GM08714 (cell line): ENCODE measurements around the gene PIBF1.
"Not testable (repeated sequence)": the region's sequence is repeated elsewhere in the genome, so short reads cannot be mapped to it uniquely, and the experiment has no call there.

ENCODE experiments used
- H3K4me3 ChIP-seq: fragments of 200-500 bp; sonication (Bioruptor generic); 2 replicates; pipeline ENCODE4 v1.5.1; 2014; ENCODE audit warnings: mild to moderate bottlenecking, low read length, inconsistent platforms
- ZNF274 ChIP-seq: IDR thresholded peaks from 2 replicates; pipeline ENCODE4 v1.6.1; 2012; ENCODE audit warnings: mild to moderate bottlenecking, low read depth, low read length

The PIBF1 gene

GRCh38 chr13:72932250-72932649, 150.3 kb downstream of the PIBF1 start:
- no peak for TF ChIP-seq ZNF274
- no peak overlapping the region for H3K4me3 ChIP-seq

- H3K4me3 ChIP-seq = not testable (repeated sequence)
Measured at GRCh38 chr13:72946267-72946666, 164.3 kb downstream of the PIBF1 start.

- no peak for TF ChIP-seq ZNF274
- no peak overlapping the region for H3K4me3 ChIP-seq
Measured at GRCh38 chr13:72952529-72953141, 170.7 kb downstream of the PIBF1 start.

GRCh38 chr13:72953391-72953965, 171.5 kb downstream of the PIBF1 start:
- no peak for TF ChIP-seq ZNF274
- no peak overlapping the region for H3K4me3 ChIP-seq

GRCh38 chr13:72959643-72960042, 177.7 kb downstream of the PIBF1 start:
- TF ChIP-seq ZNF274 = no peak
- no peak overlapping the region for H3K4me3 ChIP-seq

GRCh38 chr13:72960114-72960513, 178.2 kb downstream of the PIBF1 start:
- no peak overlapping the region for H3K4me3 ChIP-seq
- TF ChIP-seq ZNF274 = no peak

- no peak for TF ChIP-seq ZNF274
- H3K4me3 ChIP-seq = no peak overlapping the region
Measured at GRCh38 chr13:72960541-72960940, 178.6 kb downstream of the PIBF1 start.

GRCh38 chr13:72963762-72964161, 181.8 kb downstream of the PIBF1 start:
- no peak for TF ChIP-seq ZNF274
- H3K4me3 ChIP-seq = no peak overlapping the region

- no peak for TF ChIP-seq ZNF274
- H3K4me3 ChIP-seq = no peak overlapping the region
Measured at GRCh38 chr13:72970301-72970880, 188.5 kb downstream of the PIBF1 start.

- no peak overlapping the region for H3K4me3 ChIP-seq
- no peak for TF ChIP-seq ZNF274
Measured at GRCh38 chr13:72970956-72971355, 189.0 kb downstream of the PIBF1 start.

- no peak overlapping the region for H3K4me3 ChIP-seq
- TF ChIP-seq ZNF274 = no peak
Measured at GRCh38 chr13:72973234-72973633, 191.3 kb downstream of the PIBF1 start.

- no peak overlapping the region for H3K4me3 ChIP-seq
- no peak for TF ChIP-seq ZNF274
Measured at GRCh38 chr13:72983085-72983768, 201.3 kb downstream of the PIBF1 start.

- H3K4me3 ChIP-seq = no peak overlapping the region
- no peak for TF ChIP-seq ZNF274
Measured at GRCh38 chr13:72985610-72986009, 203.7 kb downstream of the PIBF1 start.

- TF ChIP-seq ZNF274 = no peak
- no peak overlapping the region for H3K4me3 ChIP-seq
Measured at GRCh38 chr13:72986197-72986596, 204.3 kb downstream of the PIBF1 start.

- H3K4me3 ChIP-seq = no peak overlapping the region
- TF ChIP-seq ZNF274 = no peak
Measured at GRCh38 chr13:72990953-72991352, 209.0 kb downstream of the PIBF1 start.

GRCh38 chr13:72998012-72998411, 216.1 kb downstream of the PIBF1 start:
- no peak for TF ChIP-seq ZNF274
- H3K4me3 ChIP-seq = no peak overlapping the region
